EH (cell line): Measurements from ENCODE around the gene AKR1C2.
"Not testable (repeated sequence)": the region's sequence is repeated elsewhere in the genome, so short reads cannot be mapped to it uniquely, and the experiment has no call there.

ENCODE experiments used
- DNase-seq: peaks from one replicate; pipeline ENCODE4 v3.0.0-alpha.2; 2015; ENCODE audit warnings: low read depth

The AKR1C2 gene

DNA sequence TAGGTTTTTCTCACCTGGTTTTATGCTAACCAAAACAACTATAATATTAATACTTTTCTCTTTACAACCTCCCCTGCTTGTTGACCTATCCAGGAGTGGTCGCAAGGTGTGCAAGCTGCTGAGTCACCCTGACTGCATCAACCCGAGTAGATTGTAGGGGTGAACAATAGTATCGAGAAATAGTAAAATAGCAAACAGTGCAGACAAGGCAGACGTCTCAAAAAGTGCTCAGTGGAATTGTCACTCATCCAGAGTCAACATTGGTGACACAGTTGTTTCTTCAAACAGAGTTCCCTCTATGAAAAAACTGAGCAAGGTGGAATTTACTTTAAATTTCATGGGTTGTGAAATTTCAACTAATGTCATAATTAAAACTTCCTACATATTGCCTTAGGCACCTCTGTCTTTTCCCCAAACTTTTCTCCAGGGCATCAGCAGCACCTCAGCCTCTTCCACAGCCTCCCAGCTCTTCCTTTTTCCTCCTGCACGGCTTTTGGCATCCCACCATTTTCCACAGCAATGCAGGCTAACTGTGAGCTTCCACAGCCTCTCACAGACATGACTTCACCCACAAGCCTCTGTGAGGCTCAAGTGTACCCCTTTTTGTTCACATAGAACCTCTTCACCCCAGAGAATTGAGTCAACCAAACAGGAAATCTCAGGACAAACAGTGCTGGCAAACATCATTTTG is 46.6 kb downstream of the AKR1C2 start:
- DNase-seq, result not testable (repeated sequence)

DNA sequence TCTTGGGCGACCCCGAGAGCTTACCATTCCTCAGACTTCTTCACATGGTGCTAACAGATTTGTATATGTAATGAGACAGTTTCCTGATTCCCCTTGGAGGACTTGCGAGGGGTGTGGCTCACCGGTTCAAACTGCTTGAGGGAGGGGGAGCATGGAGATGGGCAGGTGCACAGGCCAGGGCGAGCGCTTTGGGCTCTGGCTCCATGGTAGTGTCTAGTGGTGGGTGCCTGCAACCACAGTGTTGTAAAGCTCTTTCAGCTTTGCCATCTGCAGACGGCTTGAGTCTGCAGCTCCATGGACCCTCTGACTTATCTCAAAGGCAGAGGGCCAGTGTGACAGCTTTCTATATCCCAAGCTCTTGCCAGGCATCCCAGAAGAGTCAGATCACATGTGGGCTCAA is 47.6 kb downstream of the AKR1C2 start:
- DNase-seq, result not testable (repeated sequence)

DNA sequence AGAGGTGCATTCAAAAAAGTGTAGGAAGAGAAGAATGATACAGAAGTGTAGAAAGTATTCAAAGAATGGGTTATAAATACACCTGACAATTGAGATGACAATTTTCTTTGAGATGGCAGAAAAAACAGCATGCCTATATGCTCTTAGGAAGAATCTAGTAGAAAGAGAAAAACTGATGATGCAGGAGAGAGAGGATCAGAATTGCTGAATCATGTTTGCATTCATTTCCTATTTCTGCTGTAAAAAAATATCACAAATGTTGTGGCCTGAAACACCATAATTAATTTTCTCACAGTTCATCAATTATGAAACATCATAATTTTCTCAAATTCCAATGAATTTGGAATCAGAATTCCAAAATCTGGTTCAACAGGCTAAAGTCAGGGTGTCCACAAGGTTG is 50.3 kb downstream of the AKR1C2 start:
- DNase-seq, result no peak

DNA sequence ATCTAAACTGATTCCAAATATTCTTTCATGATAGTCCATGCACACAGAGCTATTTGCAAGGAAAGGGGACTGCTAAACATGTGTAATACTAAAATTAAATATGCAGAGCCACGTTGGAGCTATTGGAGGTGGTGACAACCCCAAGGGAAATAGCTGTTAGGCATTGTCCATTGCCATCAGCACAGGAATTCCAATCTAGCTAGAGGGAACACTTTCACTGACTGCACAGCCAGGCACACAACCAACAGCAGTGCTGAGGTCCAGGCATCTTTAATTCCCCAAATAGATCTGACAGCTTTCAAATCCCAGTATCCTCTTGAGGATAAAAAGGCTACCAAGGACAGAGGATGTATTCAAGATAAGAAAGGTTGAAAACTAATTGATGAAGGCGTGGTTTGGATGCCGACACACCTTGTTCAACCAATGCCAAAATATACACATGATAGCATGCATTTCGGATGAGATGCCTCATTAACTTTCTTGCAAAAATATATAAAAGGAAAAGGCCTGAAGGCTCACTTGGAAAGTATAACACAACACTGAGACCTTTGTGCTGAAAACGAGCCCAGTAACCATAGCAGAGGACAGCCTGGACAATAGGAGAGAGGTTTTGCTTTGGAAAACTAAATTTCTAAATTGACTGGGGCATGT is 52.0 kb downstream of the AKR1C2 start:
- not testable (repeated sequence) for DNase-seq

DNA sequence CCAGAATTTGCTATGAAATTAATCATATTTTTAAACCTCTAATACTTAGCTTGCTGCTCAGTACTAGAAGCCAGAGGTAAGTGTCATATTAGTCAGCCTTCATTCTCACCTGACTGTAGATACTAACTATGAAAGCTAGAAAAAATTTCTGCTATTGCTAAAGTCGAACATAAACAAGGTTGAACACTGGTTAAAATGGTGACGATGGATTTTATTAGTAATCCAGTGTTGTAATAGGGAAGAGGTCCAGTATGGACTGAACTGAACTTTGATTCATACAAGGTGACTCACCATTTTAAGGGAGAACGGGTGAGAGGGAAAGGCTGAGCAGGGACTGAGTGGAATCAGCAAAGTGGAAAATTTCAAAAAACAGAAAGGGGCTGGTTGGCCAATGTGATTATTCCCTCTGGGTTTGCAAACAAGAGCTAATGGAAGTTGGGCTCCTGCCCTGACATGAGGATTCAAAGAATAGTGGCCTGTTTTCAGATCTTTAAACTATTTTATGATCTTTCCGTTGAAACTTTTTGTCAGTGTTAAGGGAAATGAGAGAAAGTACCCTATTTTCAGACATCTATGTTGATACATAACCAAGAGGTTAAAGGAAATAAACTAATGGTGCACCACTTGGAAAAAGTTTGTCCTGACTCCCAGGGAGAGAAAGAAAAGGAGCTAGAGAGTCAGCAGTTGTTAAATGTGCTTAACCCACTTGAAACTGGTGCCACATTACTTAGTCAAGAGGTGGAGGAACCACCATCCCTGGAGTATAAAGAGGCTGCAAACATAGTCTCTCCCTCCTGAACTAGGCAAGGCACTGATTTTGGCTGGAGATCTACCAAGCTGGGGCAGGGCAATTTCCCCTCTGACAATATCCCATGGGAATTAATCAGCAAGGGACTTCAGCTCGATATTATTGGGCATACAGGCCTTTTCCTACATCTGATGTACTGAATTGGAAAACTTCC is 55.7 kb downstream of the AKR1C2 start:
- peak; percentile 91 for DNase-seq

DNA sequence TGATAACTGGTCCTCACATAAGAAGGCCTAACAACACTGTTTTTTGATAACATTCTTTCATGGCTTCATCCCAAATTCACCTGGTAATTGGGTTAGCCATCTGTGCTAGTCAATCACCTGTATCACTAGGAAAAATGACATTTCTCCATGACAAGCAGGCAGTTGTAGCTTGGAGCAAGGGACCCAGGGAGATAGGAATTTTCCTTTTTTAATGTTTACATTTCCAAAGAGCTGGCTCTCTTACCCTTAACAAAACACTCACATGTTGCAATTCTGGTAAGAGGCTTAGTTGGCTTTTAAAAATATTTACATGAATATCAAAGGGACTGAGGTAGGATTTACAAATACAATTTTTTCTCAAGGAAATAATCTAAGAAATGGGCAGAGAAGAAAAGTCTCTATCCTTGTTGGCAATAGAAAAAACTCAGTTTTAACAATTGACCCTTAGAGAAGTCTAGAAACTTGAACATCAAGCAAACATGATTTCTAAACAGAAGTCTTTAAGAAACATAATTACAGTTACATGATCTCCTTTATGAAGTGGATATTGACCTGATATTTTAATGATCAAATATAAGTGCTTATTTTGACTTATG is 56.5 kb downstream of the AKR1C2 start:
- peak; percentile 51 for DNase-seq

DNA sequence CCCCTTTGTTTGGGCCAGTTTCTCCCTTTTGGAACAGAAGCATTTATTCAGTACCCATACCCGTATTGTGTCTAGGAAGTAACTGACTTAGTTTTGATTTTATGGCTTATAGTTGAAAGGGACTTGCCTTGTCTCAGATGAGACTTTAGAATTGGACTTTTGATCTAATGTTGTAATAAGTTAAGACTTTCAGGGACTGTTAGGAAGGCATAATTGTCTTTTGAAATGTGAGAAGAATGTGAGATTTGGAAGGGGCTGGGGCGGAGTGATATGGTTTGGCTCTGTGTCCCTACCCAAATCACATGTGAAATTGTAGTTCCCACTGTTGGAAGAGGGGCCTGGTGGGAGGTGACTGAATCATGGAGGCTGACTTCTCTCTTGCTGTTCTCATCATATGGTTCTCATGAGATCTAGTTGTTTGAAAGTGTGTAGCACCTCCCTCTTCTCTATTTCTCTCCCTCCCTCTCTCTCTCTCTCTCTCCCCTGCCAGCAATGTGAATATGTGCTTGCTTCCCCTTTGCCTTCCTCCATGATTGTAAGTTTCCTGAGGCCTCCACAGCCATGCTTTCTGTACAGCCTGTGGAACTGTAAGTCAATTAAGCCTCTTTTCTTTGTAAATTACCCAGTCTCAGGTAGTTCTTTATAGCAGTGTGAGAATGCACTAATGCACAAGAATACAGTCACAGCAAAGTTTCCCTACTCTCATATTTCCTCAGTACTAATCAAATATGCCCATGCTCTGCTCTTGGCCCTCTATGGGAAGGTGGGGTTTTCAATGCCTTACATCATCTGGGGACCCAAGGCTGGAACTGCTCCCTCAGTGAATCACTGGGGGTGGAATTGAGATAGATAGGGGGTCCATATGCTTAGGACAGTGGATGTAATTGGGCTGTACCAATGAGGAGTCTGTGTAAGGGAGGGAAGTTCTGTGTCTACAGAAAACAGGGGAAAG is 57.6 kb downstream of the AKR1C2 start:
- DNase-seq, result no peak

DNA sequence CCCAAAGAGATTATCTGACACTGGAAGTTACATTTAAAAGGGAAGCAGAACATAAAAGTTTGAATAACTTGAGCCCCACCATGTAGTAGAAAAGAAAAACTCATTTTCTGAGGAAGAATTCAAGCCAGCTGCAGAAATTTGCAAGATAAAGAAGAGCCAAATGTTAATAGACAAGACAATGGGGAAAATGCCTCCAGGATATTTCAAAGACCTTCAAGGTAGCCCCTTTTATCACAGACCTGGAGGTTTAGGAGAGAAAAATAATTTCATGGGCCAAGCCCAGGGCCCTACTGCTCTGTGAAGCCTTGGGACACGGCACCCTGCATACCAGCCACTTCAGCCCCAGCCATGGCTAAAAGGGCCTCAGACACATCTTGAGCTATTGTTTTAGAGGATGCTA is 58.8 kb downstream of the AKR1C2 start:
- no peak for DNase-seq

DNA sequence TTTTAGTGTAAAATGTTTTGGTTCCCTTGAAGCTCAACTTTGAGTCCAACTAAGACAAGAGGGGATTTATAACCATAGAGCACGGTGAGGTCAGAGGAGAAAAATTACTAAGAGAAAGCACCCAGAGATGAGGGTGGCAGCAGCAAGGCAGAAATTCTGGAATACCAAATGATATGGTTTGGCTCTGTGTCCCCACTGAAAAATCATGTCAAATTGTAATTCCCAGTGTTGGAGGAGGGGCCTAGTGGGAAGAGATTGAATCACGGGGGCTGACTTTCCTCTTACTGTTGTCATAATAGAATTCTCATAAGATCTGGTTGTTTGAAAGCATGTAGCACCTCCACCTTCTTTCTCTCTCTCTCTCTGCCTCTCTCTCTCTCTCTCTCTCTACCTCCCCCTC is 59.8 kb downstream of the AKR1C2 start:
- DNase-seq, result no peak

DNA sequence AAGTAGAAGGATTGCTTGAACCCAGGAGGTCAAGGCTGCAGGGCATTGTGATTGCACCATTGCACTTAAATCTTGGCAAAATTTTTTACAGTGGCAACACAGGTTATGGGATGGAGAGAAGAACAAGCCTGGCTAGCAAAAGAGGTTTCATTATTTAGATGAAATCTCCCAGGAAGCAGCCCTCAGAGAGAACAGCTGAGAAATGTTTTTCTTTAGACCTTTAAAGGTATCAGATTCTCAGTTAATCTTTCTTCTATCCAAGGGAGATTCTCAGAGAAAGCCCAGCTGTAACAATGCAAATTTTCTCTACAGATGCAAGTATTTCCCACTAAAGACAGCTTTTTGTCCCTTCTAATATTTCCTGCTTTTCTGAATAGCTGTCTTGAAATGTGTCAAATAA is 60.2 kb downstream of the AKR1C2 start:
- not testable (repeated sequence) for DNase-seq

DNA sequence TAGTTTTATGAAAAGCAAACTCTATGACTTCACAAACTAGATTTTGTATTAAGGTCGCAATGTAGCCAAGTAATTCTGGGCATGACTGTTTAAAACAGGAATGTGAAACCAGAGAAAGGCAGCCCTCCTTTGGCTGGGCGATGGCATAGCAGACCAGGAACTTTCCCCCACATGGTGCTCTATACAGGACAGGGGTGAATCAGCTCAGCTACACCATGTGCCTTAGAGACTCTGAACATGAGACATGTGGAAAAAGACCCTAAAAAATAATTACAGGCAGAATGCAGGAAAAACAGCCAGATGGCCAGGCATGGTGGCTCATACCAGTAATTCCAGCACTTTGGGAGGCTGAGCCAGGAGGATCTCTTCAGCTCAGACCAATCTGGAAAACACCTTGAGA is 60.7 kb downstream of the AKR1C2 start:
- DNase-seq, result peak; percentile 73

DNA sequence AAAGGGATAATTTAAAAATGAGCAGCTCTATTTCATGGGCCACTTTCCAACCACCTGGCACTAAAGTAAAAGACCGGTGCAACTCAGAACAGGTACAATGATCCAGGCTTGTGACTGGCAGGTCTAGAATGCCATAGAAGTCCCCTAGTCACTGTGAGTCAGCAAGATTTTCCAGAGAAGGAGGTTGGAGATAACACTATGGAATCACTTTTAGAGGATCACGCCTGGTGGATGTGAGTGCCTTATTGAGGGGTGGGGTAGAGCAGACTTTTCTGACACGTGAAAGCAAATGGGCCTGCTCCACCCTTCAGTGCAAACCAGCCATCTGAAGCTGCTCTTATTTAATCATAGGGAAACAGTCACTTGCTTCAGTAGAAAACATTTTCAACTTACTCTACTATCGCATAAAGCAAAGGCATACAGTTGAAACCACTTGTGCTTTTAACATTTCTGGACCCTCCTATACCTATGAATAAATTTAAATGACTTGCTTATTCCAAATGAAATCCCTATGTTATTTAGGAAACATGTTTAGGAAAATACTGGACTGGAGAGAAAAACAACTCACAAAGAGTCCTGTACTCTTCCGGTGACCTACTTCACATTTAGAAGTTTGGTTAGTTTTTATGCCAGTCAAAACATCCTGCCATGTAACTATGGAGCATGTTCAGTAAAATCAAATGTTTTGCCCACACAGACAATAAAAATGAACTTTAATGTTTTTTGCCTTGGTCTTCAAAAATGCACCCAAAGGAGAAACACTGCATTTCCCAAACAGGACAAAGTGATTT is 61.9 kb downstream of the AKR1C2 start:
- peak; percentile 27 for DNase-seq

DNA sequence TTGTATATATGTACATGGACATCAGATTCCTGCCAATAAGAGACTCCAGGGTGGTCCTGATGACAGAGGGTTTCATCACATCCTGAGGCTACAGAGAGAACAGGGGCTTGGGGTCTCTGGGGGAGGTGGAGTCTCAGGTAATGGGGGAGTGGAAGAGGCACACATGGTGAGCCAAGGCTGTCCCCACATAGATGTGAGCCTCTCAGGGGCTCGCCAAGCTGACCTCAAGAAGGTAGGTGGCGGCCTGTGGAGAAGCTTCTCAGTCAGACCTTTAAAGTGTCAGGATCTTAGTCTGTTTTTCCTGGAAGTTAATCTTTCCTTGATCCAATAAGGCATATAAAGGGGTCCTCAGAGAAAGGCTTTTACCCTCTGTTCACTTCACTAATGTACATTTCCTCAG is 62.7 kb downstream of the AKR1C2 start:
- DNase-seq, result not testable (repeated sequence)

DNA sequence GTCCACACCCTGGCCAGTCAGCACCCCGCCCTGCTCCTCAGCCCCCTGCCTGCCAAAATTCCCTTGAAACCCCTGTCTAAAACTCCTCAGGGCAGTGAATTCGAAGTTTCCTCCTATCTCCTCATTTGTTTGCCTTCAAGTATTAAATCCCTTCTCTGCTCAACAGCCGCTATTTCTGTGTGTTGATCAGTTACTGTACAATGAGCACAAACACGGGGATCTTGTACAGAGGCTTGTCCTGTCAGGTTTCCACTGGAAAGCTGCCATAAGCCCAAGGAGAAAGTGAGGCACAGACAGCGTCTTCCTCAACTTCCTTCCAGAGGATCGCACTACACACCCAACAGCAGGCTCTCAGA is 63.6 kb downstream of the AKR1C2 start:
- not testable (repeated sequence) for DNase-seq

DNA sequence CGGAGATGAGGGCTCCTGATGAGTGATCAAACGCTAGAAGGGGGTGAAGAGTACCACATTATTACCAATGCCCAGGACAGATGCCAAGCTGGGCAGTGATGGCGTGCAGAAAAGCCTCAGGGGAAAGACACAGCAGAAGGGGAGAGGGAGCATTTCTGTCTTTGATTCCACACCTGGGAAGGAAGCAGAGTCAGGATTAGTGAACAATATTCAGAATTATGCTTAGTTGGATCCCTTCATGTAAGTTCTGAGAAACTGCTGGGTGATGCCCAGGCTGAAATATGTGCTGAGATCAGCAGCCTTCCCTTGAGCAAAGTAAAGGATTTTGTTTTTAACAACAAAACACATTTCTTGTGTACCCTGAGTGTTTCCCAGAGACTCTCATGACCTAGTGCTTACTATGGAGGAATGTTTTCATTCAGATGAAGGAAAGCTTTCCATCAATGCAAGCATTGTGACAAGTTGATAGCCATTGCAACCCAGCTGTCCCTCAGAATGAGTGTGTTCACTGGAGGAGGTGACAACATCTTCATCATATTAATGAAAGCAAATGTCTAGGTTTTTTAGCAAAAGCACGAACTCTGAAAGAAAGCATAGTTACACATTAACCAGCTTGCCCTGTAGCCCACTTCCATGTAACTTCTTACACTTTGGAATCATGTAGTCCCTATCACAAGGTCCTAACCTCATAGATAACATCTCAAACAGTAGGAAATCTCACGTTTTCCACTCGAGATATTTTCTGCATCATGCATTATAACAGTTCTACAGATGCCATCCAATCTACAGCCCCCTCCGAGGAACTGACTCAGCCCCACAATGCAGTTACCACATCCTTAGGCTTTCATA is 64.2 kb downstream of the AKR1C2 start:
- peak; percentile 6 for DNase-seq
